H1 (cell line): Measurements from ENCODE around the gene NHERF2. TPM values are rescaled to one million over a fixed set of nuclear protein-coding genes. Genes with fewer than 3 reads are reported as not detected.

Experiments
- CTCF ChIA-PET: fragments of 300-600 bp; sonication (Branson Sonifier 250); formaldehyde crosslinking; loops from one replicate; lab custom pipeline; 2021; ENCODE audit not compliant: partially characterized antibody; lab: Charles Lee
- POLR2A ChIA-PET: fragments of 300-600 bp; sonication (Branson Sonifier 250); formaldehyde crosslinking; loops from one replicate; lab custom pipeline; 2021; ENCODE audit warnings: inconsistent platforms; ENCODE audit not compliant: partially characterized antibody; lab: Charles Lee
- DNase-seq, 2 experiments: peaks; one replicate each; pipeline versions ENCODE4 v3.0.0 to v3.0.0-alpha.2; 2010 to 2022; ENCODE audit warnings: low spot score in 2 of 2, low read depth in 1 of 2, mixed read lengths in 1 of 2
- FAIRE-seq: peaks from 2 replicates; lab custom pipeline; 2011; peaks lifted over from hg19 to GRCh38; lab: Jason Lieb, UNC
- H2AFZ ChIP-seq: 2 replicates; pipeline ENCODE4 v1.8.1; 2012; ENCODE audit warnings: low read length, inconsistent platforms
- H2AK5ac ChIP-seq: 2 replicates; pipeline ENCODE4 v1.6.1; 2013; ENCODE audit warnings: low read depth, low read length
- H2BK120ac ChIP-seq: replicated peaks from 2 replicates; pipeline ENCODE3; 2013; ENCODE audit warnings: low read depth, low read length, inconsistent platforms
- H2BK12ac ChIP-seq: 2 replicates; pipeline ENCODE4 v1.6.1; 2013; ENCODE audit warnings: low read depth, low read length
- H2BK15ac ChIP-seq: 2 replicates; pipeline ENCODE4 v1.6.1; 2013; ENCODE audit warnings: low read length
- H2BK20ac ChIP-seq: 2 replicates; pipeline ENCODE4 v1.6.1; 2013; ENCODE audit warnings: low read length
- H2BK5ac ChIP-seq: 2 replicates; pipeline ENCODE4 v1.6.1; 2013; ENCODE audit warnings: low read depth, low read length
- H3K14ac ChIP-seq: 2 replicates; pipeline ENCODE4 v1.6.1; 2013; ENCODE audit warnings: inconsistent platforms; ENCODE audit not compliant: insufficient read length
- H3K18ac ChIP-seq: 2 replicates; pipeline ENCODE4 v1.6.1; 2013; ENCODE audit warnings: low read length; ENCODE audit errors: extremely low read depth
- H3K23ac ChIP-seq: 2 replicates; pipeline ENCODE4 v1.6.1; 2013; ENCODE audit warnings: inconsistent platforms; ENCODE audit not compliant: insufficient read length
- H3K23me2 ChIP-seq: 2 replicates; pipeline ENCODE4 v1.6.1; 2013; ENCODE audit warnings: low read depth, low read length
- H3K27ac ChIP-seq: 2 replicates; pipeline ENCODE4 v1.6.1; 2011; ENCODE audit warnings: low read depth, low read length, inconsistent platforms
- H3K27me3 ChIP-seq, 4 experiments: replicated peaks in 1 of 4; 1 replicate in 1 of 4; 2 replicates in 3 of 4; pipeline versions ENCODE4 v1.6.1 to v1.8.1; 2011 to 2013; ENCODE audit warnings: low read length in 3 of 4, mild to moderate bottlenecking in 3 of 4, inconsistent platforms in 2 of 4, mixed read lengths in 2 of 4, moderate library complexity in 1 of 4; ENCODE audit not compliant: control insufficient read depth in 3 of 4, insufficient read depth in 3 of 4; ENCODE audit errors: extremely low read depth in 1 of 4
- H3K36me3 ChIP-seq, 4 experiments: 2 replicates each; pipeline versions ENCODE4 v1.6.1 to v1.8.1; 2011 to 2013; ENCODE audit warnings: mild to moderate bottlenecking in 4 of 4, low read length in 3 of 4, moderate library complexity in 2 of 4, control low read depth in 1 of 4, inconsistent platforms in 1 of 4; ENCODE audit not compliant: insufficient read depth in 4 of 4, control insufficient read depth in 2 of 4
- H3K4ac ChIP-seq: replicated peaks from 2 replicates; pipeline ENCODE3; 2013; ENCODE audit warnings: low read length, low read depth, mixed read lengths, inconsistent platforms; ENCODE audit not compliant: insufficient read length
- H3K4me1 ChIP-seq, 4 experiments: replicated peaks in 1 of 4; 1 replicate in 1 of 4; 2 replicates in 3 of 4; pipeline versions ENCODE4 v1.6.1 to v1.8.1; 2011 to 2013; ENCODE audit warnings: low read length in 3 of 4, inconsistent platforms in 2 of 4, mixed read lengths in 1 of 4; ENCODE audit not compliant: insufficient read depth in 4 of 4, control insufficient read depth in 3 of 4
- H3K4me2 ChIP-seq, 2 experiments: 2 replicates each; pipeline versions ENCODE4 v1.6.1 to v1.8.1; 2011 to 2013; ENCODE audit warnings: low read depth in 2 of 2, low read length in 2 of 2, control low read depth in 1 of 2, inconsistent platforms in 1 of 2, mild to moderate bottlenecking in 1 of 2; ENCODE audit not compliant: insufficient read depth in 1 of 2
- H3K4me3 ChIP-seq, 4 experiments: fragments of 200-600, 300-600 bp in 1 of 4; sonication (generic), shearing (Covaris generic), sonication (Bioruptor Twin) in 1 of 4; 2 replicates each; pipeline versions ENCODE4 v1.5.1 to v1.8.1; 2011 to 2016; ENCODE audit warnings: low read length in 4 of 4, low read depth in 3 of 4, control low read depth in 2 of 4, inconsistent platforms in 2 of 4, mild to moderate bottlenecking in 2 of 4, mixed read lengths in 1 of 4, moderate library complexity in 1 of 4; ENCODE audit not compliant: insufficient read depth in 2 of 4; ENCODE audit errors: extremely low read depth in 1 of 4
- H3K56ac ChIP-seq: replicated peaks from 2 replicates; pipeline ENCODE3; 2013; ENCODE audit warnings: low read depth, mild to moderate bottlenecking, mixed read lengths, low read length, inconsistent platforms; ENCODE audit not compliant: insufficient read length
- H3K79me1 ChIP-seq: 2 replicates; pipeline ENCODE4 v1.6.1; 2013; ENCODE audit warnings: low read depth, low read length, control low read depth
- H3K79me2 ChIP-seq, 2 experiments: 2 replicates each; pipeline versions ENCODE4 v1.6.1 to v1.8.1; 2012 to 2013; ENCODE audit warnings: low read length in 2 of 2, mild to moderate bottlenecking in 2 of 2, inconsistent platforms in 1 of 2; ENCODE audit not compliant: insufficient read depth in 2 of 2, control insufficient read depth in 1 of 2
- H3K9ac ChIP-seq, 4 experiments: replicated peaks in 1 of 4; 1 replicate in 1 of 4; 2 replicates in 3 of 4; pipeline versions ENCODE4 v1.6.1 to v1.8.1; 2011 to 2013; ENCODE audit warnings: low read depth in 3 of 4, low read length in 3 of 4, control low read depth in 2 of 4, mild to moderate bottlenecking in 2 of 4, moderate library complexity in 2 of 4, inconsistent platforms in 1 of 4; ENCODE audit errors: extremely low read depth in 1 of 4
- H3K9me3 ChIP-seq, 2 experiments: 2 replicates each; pipeline versions ENCODE4 v1.6.1 to v1.8.1; 2012 to 2013; ENCODE audit warnings: mild to moderate bottlenecking in 2 of 2, moderate library complexity in 2 of 2, control low read depth in 1 of 2, inconsistent platforms in 1 of 2, low read depth in 1 of 2, low read length in 1 of 2, mixed read lengths in 1 of 2; ENCODE audit not compliant: insufficient read depth in 2 of 2
- H4K20me1 ChIP-seq, 2 experiments: replicated peaks in 1 of 2; 2 replicates each; pipeline versions ENCODE3 to v1.8.1; 2011 to 2013; ENCODE audit warnings: inconsistent platforms in 2 of 2, low read length in 2 of 2, mild to moderate bottlenecking in 1 of 2; ENCODE audit not compliant: insufficient read depth in 2 of 2, control insufficient read depth in 1 of 2
- H4K5ac ChIP-seq: 2 replicates; pipeline ENCODE4 v1.6.1; 2013; ENCODE audit warnings: low read length, low read depth, mixed read lengths, inconsistent platforms; ENCODE audit not compliant: insufficient read length
- H4K8ac ChIP-seq: 2 replicates; pipeline ENCODE4 v1.8.0; 2013; ENCODE audit warnings: mild to moderate bottlenecking, moderate library complexity, low read length, inconsistent platforms; ENCODE audit not compliant: insufficient read depth; ENCODE audit errors: extremely low read depth
- H4K91ac ChIP-seq: replicated peaks from 2 replicates; pipeline ENCODE3; 2013; ENCODE audit warnings: low read length, mixed read lengths, inconsistent platforms; ENCODE audit not compliant: insufficient read length
- ATF3 ChIP-seq: IDR thresholded peaks from 2 replicates; pipeline ENCODE4 v1.6.1; 2011; ENCODE audit warnings: low read depth, mild to moderate bottlenecking, low read length; ENCODE audit not compliant: insufficient read depth
- CHD1 ChIP-seq: IDR thresholded peaks from 2 replicates; pipeline ENCODE4 v1.6.1; 2012; ENCODE audit warnings: low read depth, low read length, improper control_type of control experiment
- EP300 ChIP-seq, 2 experiments: IDR thresholded peaks; 1 replicate in 1 of 2; 2 replicates in 1 of 2; pipeline ENCODE4 v1.6.1; 2011 to 2012; ENCODE audit warnings: low read depth in 2 of 2, low read length in 2 of 2, mild to moderate bottlenecking in 2 of 2, borderline replicate concordance in 1 of 2, inconsistent platforms in 1 of 2, moderate library complexity in 1 of 2
- JUND ChIP-seq: IDR thresholded peaks from 2 replicates; pipeline ENCODE4 v1.6.1; 2011; ENCODE audit warnings: mild to moderate bottlenecking, improper control_type of control experiment, low read length
- KDM1A ChIP-seq: fragments of 200-600, 300-600 bp; sonication (generic); IDR thresholded peaks from 2 replicates; pipeline ENCODE4 v1.7.1; 2016; ENCODE audit warnings: mild to moderate bottlenecking, low read length, borderline replicate concordance
- SP2 ChIP-seq: IDR thresholded peaks from 2 replicates; pipeline ENCODE4 v1.6.1; 2012; ENCODE audit warnings: mild to moderate bottlenecking, low read length, inconsistent platforms
- SUZ12 ChIP-seq: fragments of 200-600 bp; sonication (generic); IDR thresholded peaks from 2 replicates; pipeline ENCODE4 v1.6.1; 2012; ENCODE audit warnings: mild to moderate bottlenecking, inconsistent platforms, low read length, moderate library complexity, mixed read lengths
- TEAD4 ChIP-seq: IDR thresholded peaks from 2 replicates; pipeline ENCODE4 v1.6.1; 2012; ENCODE audit warnings: low read depth, low read length, inconsistent platforms, mixed read lengths
- YY1 ChIP-seq: IDR thresholded peaks from 2 replicates; pipeline ENCODE4 v1.6.1; 2011; ENCODE audit warnings: low read depth, mild to moderate bottlenecking, low read length
- WGBS, 2 experiments: shearing (Covaris generic) in 1 of 2; methylation state at CpG; one replicate each; pipeline versions ENCODE4 v1.1.6 to v1.1.7; 2013 to 2015; ENCODE audit warnings: low lambda C conversion rate in 2 of 2, mixed read lengths in 2 of 2, inconsistent platforms in 1 of 2, low coverage in 1 of 2, missing lambda C conversion rate in 1 of 2; ENCODE audit not compliant: insufficient replicate concordance in 2 of 2, insufficient coverage in 1 of 2, insufficient read length in 1 of 2; ENCODE audit errors: extremely low coverage in 1 of 2, missing lambda C conversion rate in 1 of 2; 5-methylcytosine and 5-hydroxymethylcytosine counted together
- polyA plus RNA-seq, 7 experiments: library from polyadenylated mRNA; depleted of rRNA in 3 of 7; stranded (reverse) in 5 of 7; unstranded in 2 of 7; fragments of >200 nt in 5 of 7; fragments of 200-250 nt in 2 of 7; gene quantifications; 1 replicate in 5 of 7; 2 replicates in 1 of 7; 4 replicates in 1 of 7; pipeline versions ENCODE4 v1.2.1 to v1.2.3, GENCODE V29; 2011 to 2013; ENCODE audit warnings: missing spikeins in 2 of 7, mixed read lengths in 2 of 7
- total RNA-seq: library from RNA; stranded (reverse); fragmentation: NEBNext Ultra II Directional; extraction: Animal tissue kit (Norgen Biotek cat#: 25700); gene quantifications from 2 replicates; pipeline ENCODE4 v1.2.1, GENCODE V29; 2021
- TF ChIP-seq, protein P1 (sequence below), 3 experiments: IDR thresholded peaks; 1 replicate in 2 of 3; 2 replicates in 1 of 3; pipeline versions ENCODE4 v1.5.1 to v1.6.1; 2011; ENCODE audit warnings: low read length in 3 of 3, mild to moderate bottlenecking in 3 of 3, inconsistent platforms in 2 of 3, low read depth in 1 of 3, moderate library complexity in 1 of 3; ENCODE audit not compliant: insufficient read depth in 1 of 3; ENCODE audit errors: control extremely low read depth in 1 of 3

The NHERF2 gene
- total and polyA plus RNA-seq, 2 of the 8 experiments (the other 6 are each of a cell fraction or from before 2014, with no cell fraction given), result 13.9 to 19.3 TPM

- Histone ChIP-seq H4K91ac (no peak overlapping the region), H2AK5ac (no peak overlapping the region), H3K23me2 (peaks cover 12% of the 10 kb centered on the region; the same call in 1 of the 2 replicates), H2AFZ (no peak overlapping the region), H3K4me2 (no peak overlapping the region), H2BK120ac (no peak overlapping the region), H3K9ac (no peak overlapping the region), H4K8ac (no peak overlapping the region), H3K4me3 (no peak overlapping the region), H3K79me2 (peaks cover 22 to 52% of the 10 kb centered on the region in 2 experiments; a peak in 3 of 4 replicates), H3K36me3 (peaks cover 14 to 27% (median 20%) of the 10 kb centered on the region in 4 experiments), H3K27me3 (no peaks in the 10 kb centered on the region), H3K56ac (no peak overlapping the region), H4K5ac (no peak overlapping the region), H3K4ac (no peak overlapping the region), H2BK12ac (no peak overlapping the region), H3K9me3 (no peaks in the 10 kb centered on the region), H3K4me1 (peaks cover 3 to 38% (median 22%) of the 10 kb centered on the region in 4 experiments), H3K18ac (no peak overlapping the region), H2BK20ac (no peak overlapping the region), H3K23ac (no peak overlapping the region), H3K79me1 (peaks cover 9% of the 10 kb centered on the region; the same call in 1 of the 2 replicates), H4K20me1 (peaks cover 29 to 62% of the 10 kb centered on the region in 2 experiments), H2BK15ac (no peak overlapping the region), H3K27ac (no peak overlapping the region), H3K14ac (no peak overlapping the region), H2BK5ac (peak overlapping the region; percentile 35; the same call in 1 of the 2 replicates)
- WGBS, 2 experiments, result 89% methylated on average over 20 of the region's 21 CpGs; no CpG with 5 or more reads in 1 of the 2 experiments
- ChIA-PET POLR2A (interaction anchor here (0.6 to 4.7 kb wide), 11 partner anchors 9 to 1263 kb away, joined by 3 to 37 read pairs (median 7); partner anchors contain the start of genes RNF151, RPS2, SYNGR3 and TRAF7), CTCF (interaction anchor here (0.7 to 4.3 kb wide), 17 partner anchors 7 to 147 kb away, joined by 3 to 55 read pairs (median 9); partner anchors contain the start of genes NPW, NTHL1, SYNGR3 and TSC2)
- DNase-seq (no peak), FAIRE-seq (no peak)
- TF ChIP-seq, protein P1, sequence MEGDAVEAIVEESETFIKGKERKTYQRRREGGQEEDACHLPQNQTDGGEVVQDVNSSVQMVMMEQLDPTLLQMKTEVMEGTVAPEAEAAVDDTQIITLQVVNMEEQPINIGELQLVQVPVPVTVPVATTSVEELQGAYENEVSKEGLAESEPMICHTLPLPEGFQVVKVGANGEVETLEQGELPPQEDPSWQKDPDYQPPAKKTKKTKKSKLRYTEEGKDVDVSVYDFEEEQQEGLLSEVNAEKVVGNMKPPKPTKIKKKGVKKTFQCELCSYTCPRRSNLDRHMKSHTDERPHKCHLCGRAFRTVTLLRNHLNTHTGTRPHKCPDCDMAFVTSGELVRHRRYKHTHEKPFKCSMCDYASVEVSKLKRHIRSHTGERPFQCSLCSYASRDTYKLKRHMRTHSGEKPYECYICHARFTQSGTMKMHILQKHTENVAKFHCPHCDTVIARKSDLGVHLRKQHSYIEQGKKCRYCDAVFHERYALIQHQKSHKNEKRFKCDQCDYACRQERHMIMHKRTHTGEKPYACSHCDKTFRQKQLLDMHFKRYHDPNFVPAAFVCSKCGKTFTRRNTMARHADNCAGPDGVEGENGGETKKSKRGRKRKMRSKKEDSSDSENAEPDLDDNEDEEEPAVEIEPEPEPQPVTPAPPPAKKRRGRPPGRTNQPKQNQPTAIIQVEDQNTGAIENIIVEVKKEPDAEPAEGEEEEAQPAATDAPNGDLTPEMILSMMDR (IDR thresholded peaks at IDR 0.05; ENCODE audit: control extremely low read depth in 1 of 3, insufficient read depth in 1 of 3, low read depth in 1 of 3, low read length in 3 of 3), result peak in 2 of 3 experiments; percentile 50; a peak in 3 of 4 replicates
- TF ChIP-seq CHD1 (no peak), SP2 (no peak), ATF3 (no peak), JUND (no peak), TEAD4 (no peak), YY1 (no peak), SUZ12 (no peak), EP300 (IDR thresholded peaks at IDR 0.05; ENCODE audit: borderline replicate concordance in 1 of 2, low read depth in 2 of 2, low read length in 2 of 2) (no peak), KDM1A (no peak)
These were observed 21.1 kb upstream of the NHERF2 start for GRCh38 chr16:2005646-2006045.
